HepG2 (cell line): ENCODE results near the gene HDAC5. TPM values are rescaled to one million over a fixed set of nuclear protein-coding genes. Genes with fewer than 3 reads are reported as not detected.
A peak's percentile ranks its signal among the peaks of the same experiment; 100 is the strongest.

ENCODE experiments used
- ATF3 ChIP-seq: sonication (generic); formaldehyde crosslinking; IDR thresholded peaks from 2 replicates; pipeline ENCODE4 v1.4.0; 2020; ENCODE audit warnings: missing genetic modification reagents
- CAMTA2 ChIP-seq: sonication (generic); formaldehyde crosslinking; IDR thresholded peaks from 2 replicates; pipeline ENCODE4 v1.4.0; 2020; ENCODE audit warnings: mild to moderate bottlenecking, missing genetic modification reagents, borderline replicate concordance
- DNMT1 ChIP-seq: sonication (generic); formaldehyde crosslinking; IDR thresholded peaks from 2 replicates; pipeline ENCODE4 v1.5.1; 2020; ENCODE audit warnings: mild to moderate bottlenecking, missing genetic modification reagents
- FLYWCH1 ChIP-seq: sonication (generic); formaldehyde crosslinking; IDR thresholded peaks from 2 replicates; pipeline ENCODE4 v1.8.1; 2023; ENCODE audit warnings: mild to moderate bottlenecking, missing genetic modification reagents
- GRHL1 ChIP-seq: sonication (generic); formaldehyde crosslinking; conservative IDR thresholded peaks from 2 replicates; pipeline ENCODE4 v1.8.0; 2022; ENCODE audit warnings: missing genetic modification reagents
- JDP2 ChIP-seq: sonication (generic); formaldehyde crosslinking; IDR thresholded peaks from 2 replicates; pipeline ENCODE4 v1.8.1; 2022; ENCODE audit warnings: missing genetic modification reagents, borderline replicate concordance
- JUND ChIP-seq: sonication (generic); formaldehyde crosslinking; IDR thresholded peaks from 2 replicates; pipeline ENCODE4 v1.8.0; 2022; ENCODE audit warnings: mild to moderate bottlenecking, missing genetic modification reagents
- NFE2L2 ChIP-seq: fragments of 150-350 bp; IDR thresholded peaks from 2 replicates; pipeline ENCODE4 v1.6.1; 2014; ENCODE audit warnings: low read length
- NFRKB ChIP-seq: fragments of 450-650 bp; IDR thresholded peaks from 2 replicates; pipeline ENCODE4 v1.6.1; 2017
- NR2C2 ChIP-seq: sonication (generic); formaldehyde crosslinking; IDR thresholded peaks from 2 replicates; pipeline ENCODE4 v1.4.0; 2020; ENCODE audit warnings: missing genetic modification reagents, mild to moderate bottlenecking, moderate library complexity, borderline replicate concordance
- PPARG ChIP-seq: conservative IDR thresholded peaks from 2 replicates; pipeline ENCODE4 v1.6.1; 2016; ENCODE audit warnings: missing biosample characterization, missing genetic modification reagents
- RBM22 ChIP-seq: fragments of 200-400 bp; formaldehyde crosslinking; optimal IDR thresholded peaks from 2 replicates; pipeline ENCODE3; 2017; ENCODE audit warnings: mild to moderate bottlenecking, low read length, moderate library complexity
- SMARCE1 ChIP-seq: fragments of 450-650 bp; IDR thresholded peaks from 2 replicates; pipeline ENCODE4 v1.6.1; 2017; ENCODE audit warnings: borderline replicate concordance
- SNAI1 ChIP-seq: sonication (generic); formaldehyde crosslinking; IDR thresholded peaks from 2 replicates; pipeline ENCODE4 v1.5.0; 2020; ENCODE audit warnings: mild to moderate bottlenecking, missing genetic modification reagents, borderline replicate concordance
- THAP9 ChIP-seq: sonication (generic); formaldehyde crosslinking; IDR thresholded peaks from 2 replicates; pipeline ENCODE4; 2020; ENCODE audit warnings: missing genetic modification reagents, mild to moderate bottlenecking, borderline replicate concordance
- TRIM24 ChIP-seq: sonication (generic); formaldehyde crosslinking; IDR thresholded peaks from 2 replicates; pipeline ENCODE4 v1.8.0; 2022; ENCODE audit warnings: mild to moderate bottlenecking, missing genetic modification reagents
- ZFP1 ChIP-seq: IDR thresholded peaks from 2 replicates; pipeline ENCODE4 v1.6.1; 2016
- ZNF274 ChIP-seq: sonication (generic); formaldehyde crosslinking; IDR thresholded peaks from 2 replicates; pipeline ENCODE4 v1.5.1; 2020; ENCODE audit warnings: mild to moderate bottlenecking, missing genetic modification reagents
- ZNF570 ChIP-seq: sonication (generic); formaldehyde crosslinking; IDR thresholded peaks from 2 replicates; pipeline ENCODE4 v1.4.0; 2020; ENCODE audit warnings: mild to moderate bottlenecking, missing genetic modification reagents, borderline replicate concordance
- ZNF746 ChIP-seq: sonication (generic); formaldehyde crosslinking; IDR thresholded peaks from 2 replicates; pipeline ENCODE4 v1.8.0; 2022; ENCODE audit warnings: mild to moderate bottlenecking, missing genetic modification reagents
- ZSCAN25 ChIP-seq: sonication (generic); formaldehyde crosslinking; IDR thresholded peaks from 2 replicates; pipeline ENCODE4 v1.8.0; 2022; ENCODE audit warnings: mild to moderate bottlenecking, missing genetic modification reagents
- polyA plus RNA-seq, 8 experiments: library from polyadenylated mRNA; depleted of rRNA in 3 of 8; stranded (reverse) in 7 of 8; unstranded in 1 of 8; fragments of >200 nt; fragmentation: Illumina TruSeq in 4 of 8; extraction: Trizol in 4 of 8; gene quantifications; 2 replicates each; pipeline versions ENCODE4 v1.2.1 to v1.2.3, GENCODE V29; 2011 to 2016; ENCODE audit warnings: low read depth in 4 of 8, missing spikeins in 1 of 8, mixed read lengths in 1 of 8; ENCODE audit not compliant: insufficient read depth in 1 of 8
- total RNA-seq, 5 experiments: library from RNA; depleted of rRNA; stranded (reverse); fragments of >200 nt; fragmentation: Illumina TruSeq; extraction: Trizol; gene quantifications; 2 replicates each; pipeline ENCODE4 v1.2.3, GENCODE V29; 2016; ENCODE audit warnings: low read depth in 1 of 5
- TF ChIP-seq, protein P1 (sequence below): sonication (generic); formaldehyde crosslinking; IDR thresholded peaks from 2 replicates; pipeline ENCODE4 v1.8.0; 2022; ENCODE audit warnings: missing genetic modification reagents, mild to moderate bottlenecking, moderate library complexity, borderline replicate concordance
- TF ChIP-seq, protein P2 (sequence below): sonication (generic); formaldehyde crosslinking; IDR thresholded peaks from 2 replicates; pipeline ENCODE4 v1.8.1; 2023; ENCODE audit warnings: mild to moderate bottlenecking, missing genetic modification reagents, borderline replicate concordance

HDAC5 gene
- total and polyA plus RNA-seq, 2 of the 13 experiments (the other 11 are each of a cell fraction or from before 2014, with no cell fraction given) = 46.4 to 85.4 TPM

GRCh38 chr17:44171931-44172455, 48.6 kb upstream of the HDAC5 start (continued):
- TF ChIP-seq CAMTA2 (CRISPR knock-in tag) (no peak), PPARG (CRISPR knock-in tag) (no peak), RBM22 (peak; percentile 88), JUND (CRISPR knock-in tag) (no peak), NR2C2 (CRISPR knock-in tag) (no peak), SMARCE1 (no peak), ZFP1 (CRISPR knock-in tag) (no peak), NFRKB (no peak), ZSCAN25 (CRISPR knock-in tag) (no peak), THAP9 (no peak), ATF3 (CRISPR knock-in tag) (no peak), TRIM24 (CRISPR knock-in tag) (no peak), ZNF570 (CRISPR knock-in tag) (no peak), FLYWCH1 (CRISPR knock-in tag) (no peak), ZNF746 (CRISPR knock-in tag) (no peak), NFE2L2 (no peak), JDP2 (CRISPR knock-in tag) (no peak), DNMT1 (CRISPR knock-in tag) (0 out of 2 replicates have a peak, but pooled peaks have one; percentile 46), GRHL1 (CRISPR knock-in tag) (no peak), SNAI1 (no peak), ZNF274 (CRISPR knock-in tag) (no peak)
- TF ChIP-seq, protein P1, sequence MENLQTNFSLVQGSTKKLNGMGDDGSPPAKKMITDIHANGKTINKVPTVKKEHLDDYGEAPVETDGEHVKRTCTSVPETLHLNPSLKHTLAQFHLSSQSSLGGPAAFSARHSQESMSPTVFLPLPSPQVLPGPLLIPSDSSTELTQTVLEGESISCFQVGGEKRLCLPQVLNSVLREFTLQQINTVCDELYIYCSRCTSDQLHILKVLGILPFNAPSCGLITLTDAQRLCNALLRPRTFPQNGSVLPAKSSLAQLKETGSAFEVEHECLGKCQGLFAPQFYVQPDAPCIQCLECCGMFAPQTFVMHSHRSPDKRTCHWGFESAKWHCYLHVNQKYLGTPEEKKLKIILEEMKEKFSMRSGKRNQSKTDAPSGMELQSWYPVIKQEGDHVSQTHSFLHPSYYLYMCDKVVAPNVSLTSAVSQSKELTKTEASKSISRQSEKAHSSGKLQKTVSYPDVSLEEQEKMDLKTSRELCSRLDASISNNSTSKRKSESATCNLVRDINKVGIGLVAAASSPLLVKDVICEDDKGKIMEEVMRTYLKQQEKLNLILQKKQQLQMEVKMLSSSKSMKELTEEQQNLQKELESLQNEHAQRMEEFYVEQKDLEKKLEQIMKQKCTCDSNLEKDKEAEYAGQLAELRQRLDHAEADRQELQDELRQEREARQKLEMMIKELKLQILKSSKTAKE (CRISPR knock-in tag) = no peak
- TF ChIP-seq, protein P2, sequence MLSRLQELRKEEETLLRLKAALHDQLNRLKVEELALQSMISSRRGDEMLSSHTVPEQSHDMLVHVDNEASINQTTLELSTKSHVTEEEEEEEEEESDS (CRISPR knock-in tag) = no peak
